ENCODE results near the gene PDCD5.
"Not testable (repeated sequence)": the region's sequence is repeated elsewhere in the genome, so short reads cannot be mapped to it uniquely, and the experiment has no call there.

Gene PDCD5

DNA sequence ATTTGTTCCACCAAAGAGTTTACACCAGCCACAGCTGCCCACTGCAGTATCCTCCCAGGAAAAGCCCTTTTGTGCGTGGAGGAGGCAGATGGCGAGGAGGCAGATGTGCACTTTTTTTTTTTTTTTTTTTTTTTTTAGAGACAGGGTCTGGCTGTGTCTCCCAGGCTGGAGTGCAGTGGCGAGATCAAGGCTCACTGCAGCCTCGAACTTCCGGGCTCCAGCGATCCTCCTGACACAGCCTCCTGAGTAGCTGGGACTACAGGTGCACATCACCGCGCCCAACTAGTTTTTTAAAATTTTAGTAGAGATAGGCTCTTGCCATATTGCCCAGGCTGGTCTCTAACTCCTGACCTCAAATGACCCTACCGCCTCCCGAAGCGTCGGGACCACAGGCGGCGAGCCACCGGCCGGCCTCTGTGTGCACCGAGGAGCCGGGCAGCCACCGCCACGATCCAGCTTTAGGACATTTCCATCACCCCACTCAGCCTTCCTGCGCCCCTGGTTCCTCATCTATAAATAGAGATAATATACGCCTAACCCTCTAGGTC is 563 bp upstream of the PDCD5 start:
- no peak for DNase-seq

DNA sequence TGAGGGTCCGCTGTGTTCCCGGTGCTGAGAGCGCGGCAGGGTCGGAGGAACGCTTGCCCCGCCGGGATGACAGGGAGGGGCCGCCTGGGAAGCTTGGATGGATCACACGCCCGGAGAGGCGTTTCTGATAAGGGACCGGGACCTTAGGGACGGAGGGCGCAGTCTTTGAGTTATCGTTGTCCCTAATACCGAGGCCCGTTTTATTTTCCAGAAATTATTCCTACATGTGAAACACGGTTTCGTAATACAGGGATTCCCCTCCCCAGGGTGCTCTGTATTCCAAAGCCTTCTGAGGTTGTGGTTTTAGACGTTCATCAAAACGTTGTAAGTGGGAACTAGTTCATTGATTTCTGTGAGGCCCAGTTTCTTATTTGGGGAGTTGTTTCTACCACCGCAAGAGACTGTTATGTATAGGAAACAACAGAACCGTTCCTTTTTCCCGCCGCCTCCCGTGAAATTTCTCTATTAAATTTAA is 752 bp downstream of the PDCD5 start:
- DNase-seq: no peak

DNA sequence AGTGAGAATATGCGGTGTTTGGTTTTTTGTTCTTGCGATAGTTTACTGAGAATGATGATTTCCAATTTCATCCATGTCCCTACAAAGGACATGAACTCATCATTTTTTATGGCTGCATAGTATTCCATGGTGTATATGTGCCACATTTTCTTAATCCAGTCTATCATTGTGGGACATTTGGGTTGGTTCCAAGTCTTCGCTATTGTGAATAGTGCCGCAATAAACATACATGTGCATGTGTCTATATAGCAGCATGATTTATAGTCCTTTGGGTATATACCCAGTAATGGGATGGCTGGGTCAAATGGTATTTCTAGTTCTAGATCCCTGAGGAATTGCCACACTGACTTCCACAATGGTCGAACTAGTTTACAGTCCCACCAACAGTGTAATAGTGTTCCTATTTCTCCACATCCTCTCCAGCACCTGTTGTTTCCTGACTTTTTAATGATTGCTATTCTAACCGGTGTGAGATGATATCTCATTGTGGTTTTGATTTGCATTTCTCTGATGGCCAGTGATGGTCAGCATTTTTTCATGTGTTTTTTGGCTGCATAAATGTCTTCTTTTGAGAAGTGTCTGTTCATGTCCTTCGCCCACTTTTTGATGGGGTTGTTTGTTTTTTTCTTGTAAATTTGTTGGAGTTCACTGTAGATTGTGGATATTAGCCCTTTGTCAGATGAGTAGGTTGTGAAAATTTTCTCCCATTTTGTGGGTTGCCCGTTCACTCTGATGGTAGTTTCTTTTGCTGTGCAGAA is 6.9 kb downstream of the PDCD5 start:
- DNase-seq: not testable (repeated sequence)

DNA sequence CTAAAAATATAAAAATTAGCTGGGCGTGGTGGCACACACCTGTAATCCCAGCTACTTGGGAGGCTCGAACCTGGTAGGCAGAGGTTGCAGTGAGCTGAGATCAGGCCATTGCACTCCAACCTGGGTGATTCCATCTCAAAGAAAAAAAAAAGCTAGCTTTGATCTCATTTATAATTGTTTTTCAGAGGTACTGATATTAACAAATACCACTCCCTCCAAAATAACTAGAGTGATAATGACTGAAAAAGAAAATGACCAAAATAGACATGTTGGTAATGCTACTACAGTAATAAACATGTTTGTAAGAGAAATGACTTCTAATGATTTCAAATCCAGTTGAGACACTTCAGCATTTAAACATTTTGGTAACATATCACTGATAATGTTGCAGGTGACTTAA is 13.0 kb downstream of the PDCD5 start:
- no peak for DNase-seq

DNA sequence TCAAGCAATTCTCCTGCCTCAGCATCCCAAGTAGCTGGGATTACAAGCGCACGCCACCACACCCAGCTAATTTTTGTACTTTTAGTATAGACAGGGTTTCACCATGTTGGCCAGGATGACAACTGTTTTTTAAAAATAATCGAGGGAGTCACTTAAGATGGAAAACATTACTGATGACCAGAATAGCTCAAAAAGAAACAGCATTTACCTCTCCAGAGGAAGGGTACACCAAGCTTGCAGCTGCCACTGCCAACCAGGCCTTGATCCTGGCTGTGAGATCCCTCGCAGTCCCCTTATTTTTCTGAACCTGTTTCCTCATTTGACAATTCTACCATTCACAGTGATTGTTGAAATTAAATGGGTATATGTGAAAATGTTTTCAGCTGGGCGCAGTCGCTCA is 14.5 kb downstream of the PDCD5 start:
- no peak for DNase-seq

DNA sequence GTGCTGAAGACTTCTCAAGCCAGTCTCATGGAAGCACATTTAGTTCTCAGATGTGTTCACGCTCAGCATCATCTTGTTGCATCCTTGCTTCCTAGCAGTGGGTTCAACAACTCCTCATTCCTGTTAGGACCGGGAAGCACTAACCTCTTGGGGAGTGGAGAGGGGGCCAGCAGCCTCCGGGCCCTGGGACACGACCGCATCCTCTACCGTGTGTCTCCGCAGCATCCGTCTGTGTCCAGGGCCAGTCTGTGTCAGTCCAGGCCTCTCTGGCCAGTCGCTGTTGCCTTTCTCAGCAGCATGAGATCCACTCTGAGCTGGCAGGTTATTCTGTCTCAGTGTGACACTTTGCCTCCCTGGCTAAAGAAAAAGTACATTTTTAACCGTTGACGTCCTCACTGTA is 17.0 kb downstream of the PDCD5 start:
- no peak for DNase-seq

DNA sequence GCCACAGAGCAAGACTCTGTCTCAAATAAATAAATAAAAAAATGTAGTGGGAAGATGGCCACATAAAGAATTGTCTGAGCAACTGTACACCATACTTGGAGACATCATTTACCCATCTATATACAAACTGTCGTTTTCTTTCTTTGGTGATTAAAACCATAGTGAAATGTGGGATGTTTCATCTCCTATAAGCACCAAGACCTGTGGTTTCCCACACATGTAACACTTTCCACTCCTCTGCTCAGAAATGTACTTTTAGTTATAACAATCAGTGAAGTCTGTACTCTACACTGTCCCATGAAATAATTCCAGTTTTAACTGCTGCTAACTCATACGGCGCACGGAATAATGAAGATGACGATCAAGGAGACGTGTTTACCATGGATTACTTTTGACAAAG is 18.3 kb downstream of the PDCD5 start:
- no peak for DNase-seq

DNA sequence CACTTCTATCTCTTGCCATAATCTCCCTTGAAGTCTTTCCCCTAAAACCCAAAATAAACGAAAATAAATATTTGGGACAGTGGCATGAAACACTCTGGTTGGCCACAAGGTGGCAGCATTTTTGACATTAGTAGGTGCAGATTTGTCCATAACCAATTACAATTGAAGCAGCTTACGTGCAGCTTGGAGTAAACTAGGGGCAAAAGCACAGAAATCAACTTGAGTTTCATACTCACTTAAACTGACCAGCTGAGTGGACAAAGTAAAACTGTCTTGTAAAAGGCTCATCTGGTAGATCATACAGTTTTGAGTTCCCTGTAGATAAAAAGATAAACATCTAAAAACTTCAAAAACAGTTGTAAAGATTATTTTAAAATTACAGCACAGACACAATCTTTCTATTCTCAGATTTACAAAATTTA is 18.8 kb downstream of the PDCD5 start:
- no peak for DNase-seq

DNA sequence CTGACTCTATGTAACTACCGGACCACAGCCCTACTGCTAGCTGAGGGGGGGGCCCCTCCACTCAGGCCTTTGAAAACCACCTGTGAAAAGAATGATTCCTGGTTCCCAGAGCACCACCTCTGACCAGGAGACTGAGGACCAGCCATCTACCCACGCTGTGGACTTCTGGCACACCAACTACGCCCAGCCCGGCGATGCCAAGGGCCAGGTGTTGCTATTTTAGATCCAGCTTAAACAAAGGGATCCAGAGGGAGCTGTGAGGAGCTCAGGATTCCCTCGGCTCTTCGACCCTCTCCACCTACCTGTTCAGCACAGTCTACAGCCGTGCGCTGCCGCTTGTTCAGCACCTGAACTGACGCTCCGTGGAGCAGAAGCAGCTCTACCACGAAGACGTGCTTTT is 23.0 kb downstream of the PDCD5 start:
- no peak for DNase-seq

DNA sequence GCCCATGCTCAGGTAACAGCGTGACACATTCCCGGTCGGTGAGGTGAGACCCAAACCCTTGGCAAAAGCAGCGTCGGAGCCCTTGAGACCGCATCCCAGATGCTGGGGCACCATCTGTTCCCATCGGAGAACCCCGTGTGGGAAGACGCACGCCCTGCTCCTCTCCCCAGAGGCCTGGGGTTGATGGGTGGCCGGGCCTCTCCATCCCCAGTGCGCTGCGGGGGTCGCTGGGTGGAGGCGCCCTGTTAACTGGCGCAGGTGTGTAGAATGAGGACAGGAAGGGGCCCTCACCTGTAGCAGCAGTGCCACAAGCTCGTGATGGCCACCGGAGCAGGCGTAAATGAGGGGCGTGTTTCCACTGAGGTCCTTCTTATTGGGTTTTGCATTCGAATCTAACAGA is 24.6 kb downstream of the PDCD5 start:
- DNase-seq: no peak

DNA sequence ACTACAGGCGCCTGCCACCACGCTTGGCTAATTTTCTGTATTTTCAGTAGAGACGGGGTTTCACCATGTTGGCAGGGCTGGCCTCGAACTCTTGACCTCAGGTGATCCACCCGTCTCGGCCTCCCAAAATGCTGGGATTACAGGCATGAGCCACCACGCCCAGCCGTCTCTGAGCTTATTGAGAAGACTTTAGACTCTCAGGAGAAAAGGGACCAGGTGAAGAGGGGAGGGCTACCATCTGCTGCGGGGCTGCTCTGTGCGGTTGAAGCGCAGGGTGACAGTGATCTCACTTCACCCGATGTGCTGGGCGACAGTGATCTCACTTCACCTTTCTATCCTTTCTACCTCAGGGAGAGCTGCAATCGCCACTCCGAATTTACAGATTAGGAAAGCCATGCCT is 25.3 kb downstream of the PDCD5 start:
- no peak for DNase-seq

DNA sequence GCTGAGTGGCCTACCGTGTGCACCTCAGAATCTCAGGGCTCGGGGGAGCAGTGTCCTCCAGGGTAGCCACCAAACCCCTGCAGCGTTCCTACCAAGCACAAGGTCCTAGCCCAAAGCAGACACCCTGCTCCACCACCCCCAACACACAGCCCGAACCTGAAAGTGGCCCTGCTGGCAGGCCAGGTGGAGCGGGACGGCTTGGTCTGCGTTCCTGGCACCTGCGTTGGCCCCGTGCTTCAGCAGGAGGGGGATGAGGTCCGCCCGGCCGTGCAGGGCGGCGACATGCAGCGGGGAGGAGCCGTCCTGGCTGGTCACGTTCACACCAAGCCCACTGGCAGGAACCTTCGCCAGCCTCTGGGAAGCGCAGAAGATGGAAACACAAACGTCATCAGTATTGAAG is 26.5 kb downstream of the PDCD5 start:
- no peak for DNase-seq

DNA sequence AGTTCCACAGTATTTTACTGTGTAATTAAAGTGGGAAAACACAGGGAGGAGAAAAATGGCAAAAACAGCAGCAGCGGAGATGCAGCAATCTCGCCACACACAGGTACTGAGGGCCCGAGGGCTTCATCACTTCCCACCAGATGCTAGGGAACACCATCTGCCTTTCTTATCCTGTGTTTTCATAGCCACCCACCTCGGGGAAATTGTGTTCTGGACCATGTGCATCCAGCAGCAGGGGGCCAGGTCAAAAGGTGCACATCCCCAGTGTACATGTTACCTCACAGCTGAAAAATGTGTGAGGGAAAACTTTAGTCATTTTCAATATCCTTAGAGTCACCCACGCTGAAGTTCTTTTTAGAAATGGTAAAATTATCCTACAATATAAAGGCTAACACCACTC is 30.2 kb downstream of the PDCD5 start:
- DNase-seq: no peak

DNA sequence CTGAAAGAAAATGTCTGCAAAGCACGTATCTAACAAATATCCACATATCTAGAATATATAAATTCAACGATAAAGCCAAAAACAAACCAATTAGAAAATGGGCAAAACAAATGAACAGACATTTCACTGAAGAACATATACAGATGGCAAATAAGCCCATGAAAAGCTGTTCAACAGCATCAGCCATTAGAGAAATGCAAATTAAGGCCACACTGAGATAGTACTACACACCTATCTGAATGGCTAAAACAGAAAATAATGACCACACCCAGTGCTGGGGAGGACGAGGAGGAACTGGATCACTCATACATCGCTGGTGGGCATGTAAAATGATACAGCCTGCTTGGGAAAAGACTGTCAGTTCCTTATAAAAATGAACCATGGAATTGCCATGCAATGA is 32.0 kb downstream of the PDCD5 start:
- no peak for DNase-seq

DNA sequence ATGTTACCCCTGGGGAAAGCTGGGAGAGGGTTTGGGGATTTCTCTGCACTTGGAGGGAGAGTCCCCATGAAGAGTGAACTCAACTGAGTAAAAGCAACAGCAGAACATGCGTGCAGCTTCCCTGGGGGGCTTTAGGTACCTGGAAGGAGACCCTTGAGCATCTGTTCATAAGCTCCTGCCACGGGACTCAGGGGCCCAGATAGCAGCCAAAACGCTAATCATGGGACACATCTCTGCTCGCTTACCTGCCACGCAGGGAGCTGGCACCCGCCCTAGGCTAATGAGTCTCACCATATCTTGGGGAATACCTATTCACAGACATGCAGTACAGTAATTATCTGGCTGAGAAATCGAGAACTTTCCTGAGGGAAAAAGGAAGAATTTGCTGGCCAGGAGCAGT is 33.9 kb downstream of the PDCD5 start:
- DNase-seq: no peak

DNA sequence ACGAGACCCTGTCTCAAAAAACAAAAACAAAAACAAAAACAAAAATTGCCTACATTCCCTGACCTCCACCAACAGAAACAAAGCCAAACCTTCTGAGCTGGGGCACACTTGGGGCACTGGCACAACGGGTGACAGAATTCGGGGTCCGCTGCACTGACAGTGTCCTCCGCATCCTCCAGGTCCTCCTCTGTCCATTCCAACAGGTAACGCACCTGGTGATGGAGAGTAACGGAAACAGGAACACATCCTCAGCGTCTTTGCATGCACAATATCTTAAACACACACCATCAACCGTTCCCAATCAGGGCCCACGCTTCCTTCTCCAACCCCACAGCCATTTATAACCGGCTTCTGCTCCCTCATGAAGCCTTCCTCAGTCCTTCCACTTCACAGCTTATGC is 34.6 kb downstream of the PDCD5 start:
- DNase-seq: no peak

DNA sequence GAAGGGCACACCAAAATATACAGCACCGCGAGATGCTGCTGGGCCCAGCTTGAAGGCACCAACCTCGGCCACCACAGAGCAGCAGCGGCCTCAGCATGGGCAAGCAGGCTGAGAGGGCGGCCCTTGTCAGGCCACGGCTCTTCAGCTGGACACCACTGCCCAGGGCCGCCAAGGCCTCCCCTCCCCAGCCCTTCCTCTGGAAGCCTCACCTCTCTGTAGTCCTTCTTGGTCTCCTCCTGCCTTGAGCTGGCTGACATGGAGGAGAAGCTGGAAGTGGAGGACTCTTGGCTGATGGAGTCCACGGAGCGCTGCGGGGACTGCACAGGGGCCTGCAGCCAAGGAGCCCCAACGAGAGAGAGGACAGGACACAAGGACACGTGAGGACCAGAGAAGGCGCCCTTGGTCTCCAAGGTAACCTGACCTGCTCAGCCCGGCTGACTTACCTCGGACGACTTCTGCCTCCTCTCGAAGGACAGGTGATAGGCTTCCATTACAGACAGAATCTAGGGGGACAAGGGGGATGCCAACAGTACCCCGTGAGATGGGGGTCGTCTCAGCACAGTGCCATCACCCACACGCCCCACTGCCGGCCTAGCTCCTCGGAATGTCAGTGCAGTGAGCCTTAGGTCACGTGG is 38.2 kb downstream of the PDCD5 start:
- DNase-seq: no peak

DNA sequence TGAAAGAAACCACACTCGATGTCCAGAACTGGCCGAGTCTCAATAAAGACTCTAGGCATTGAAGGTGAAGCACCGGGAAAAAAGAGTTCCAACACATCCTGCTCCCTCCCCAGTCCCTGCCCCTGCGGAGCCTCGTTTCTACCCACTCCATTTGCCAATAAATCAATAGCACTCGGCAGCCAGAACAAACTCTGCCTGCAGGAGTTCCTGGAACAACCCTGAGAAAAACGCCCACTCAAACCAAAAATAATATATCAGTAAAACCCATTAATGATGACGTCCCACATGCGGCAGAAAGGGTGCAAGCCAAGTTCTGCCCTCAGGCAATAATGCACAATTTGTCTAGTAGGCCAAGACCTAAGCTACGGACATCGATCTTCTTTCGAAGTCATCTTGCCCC is 41.0 kb downstream of the PDCD5 start:
- no peak for DNase-seq

DNA sequence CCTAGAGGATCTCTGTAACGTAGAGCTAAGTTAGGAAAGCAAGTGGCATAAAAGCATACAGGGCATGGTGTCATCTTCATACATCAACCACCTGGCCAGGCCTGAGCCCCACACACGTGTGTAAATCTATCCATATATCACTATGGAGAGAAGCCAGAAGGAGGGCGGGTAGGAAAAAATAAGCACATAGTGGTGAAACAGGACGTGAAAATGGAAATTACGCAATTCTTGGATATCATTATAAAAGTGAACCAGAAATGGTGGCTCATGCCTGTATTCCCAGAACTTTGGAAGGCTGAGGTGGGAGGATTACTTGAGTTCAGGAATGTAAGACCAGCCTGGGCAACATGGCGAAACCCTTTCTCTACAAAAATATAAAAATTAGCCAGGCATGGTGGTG is 43.4 kb downstream of the PDCD5 start:
- no peak for DNase-seq

DNA sequence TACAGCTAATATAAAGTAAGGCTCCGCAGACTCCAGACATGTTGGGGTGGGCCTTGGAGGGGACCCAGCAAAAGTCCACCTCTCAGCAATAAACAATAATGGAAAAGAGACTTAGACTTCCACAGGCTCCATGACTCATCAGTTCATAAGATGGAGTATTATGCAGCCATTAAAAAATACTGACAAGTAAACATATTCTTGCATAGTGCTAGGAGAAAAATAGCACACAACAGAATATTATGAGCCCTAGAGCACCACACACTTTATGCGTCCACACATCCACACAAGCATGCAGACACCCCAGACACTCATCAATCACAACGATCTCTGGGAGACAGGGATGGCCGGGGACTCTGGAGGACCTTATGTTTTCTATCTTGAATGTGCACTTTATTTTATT is 46.0 kb downstream of the PDCD5 start:
- DNase-seq: no peak

DNA sequence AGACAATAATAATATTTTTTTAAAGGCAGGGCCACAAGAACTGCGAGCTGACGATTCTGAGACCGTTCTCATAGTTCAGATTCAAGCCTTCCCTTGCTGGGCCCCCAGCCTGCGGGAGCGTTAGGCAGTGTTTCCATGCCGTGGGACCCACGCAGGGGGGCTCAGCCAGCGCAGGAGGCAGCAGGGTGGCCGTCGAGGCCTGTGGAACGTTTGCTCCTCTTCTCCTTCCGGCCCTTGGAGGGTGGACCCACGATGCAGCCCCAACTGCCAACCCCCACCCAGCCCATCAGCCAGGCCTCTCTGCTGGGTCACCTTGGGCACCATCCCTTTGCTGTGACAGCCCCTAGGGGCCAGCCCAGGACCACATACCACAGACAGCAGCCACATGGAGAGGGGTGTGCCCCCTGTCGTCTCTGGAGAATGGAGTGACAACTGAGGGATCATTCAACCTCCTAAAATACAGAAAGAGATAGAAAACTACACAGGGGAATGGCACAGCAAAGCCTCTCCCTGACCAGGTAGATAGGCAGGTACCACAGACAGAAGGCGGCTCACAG is 46.8 kb downstream of the PDCD5 start:
- DNase-seq: no peak

DNA sequence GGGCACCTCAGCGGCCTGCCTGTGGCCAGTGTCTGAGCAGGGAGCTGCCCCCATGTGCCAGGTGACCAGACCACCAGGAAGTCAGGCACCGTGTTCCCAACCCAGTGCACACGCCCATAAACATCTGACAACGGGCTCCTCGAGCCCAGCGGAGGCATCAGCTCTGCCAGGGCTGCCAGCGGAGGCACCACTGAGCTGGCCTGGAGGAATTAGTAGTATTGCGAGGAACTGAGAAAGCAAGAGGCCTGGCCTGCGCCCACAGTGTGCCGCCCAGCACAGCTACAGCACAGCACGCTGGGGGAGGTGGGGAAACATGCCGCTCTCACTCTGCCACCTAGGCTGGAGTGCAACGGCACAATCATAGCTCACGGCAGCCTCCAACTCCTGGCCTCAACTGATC is 49.3 kb downstream of the PDCD5 start:
- DNase-seq: no peak

DNA sequence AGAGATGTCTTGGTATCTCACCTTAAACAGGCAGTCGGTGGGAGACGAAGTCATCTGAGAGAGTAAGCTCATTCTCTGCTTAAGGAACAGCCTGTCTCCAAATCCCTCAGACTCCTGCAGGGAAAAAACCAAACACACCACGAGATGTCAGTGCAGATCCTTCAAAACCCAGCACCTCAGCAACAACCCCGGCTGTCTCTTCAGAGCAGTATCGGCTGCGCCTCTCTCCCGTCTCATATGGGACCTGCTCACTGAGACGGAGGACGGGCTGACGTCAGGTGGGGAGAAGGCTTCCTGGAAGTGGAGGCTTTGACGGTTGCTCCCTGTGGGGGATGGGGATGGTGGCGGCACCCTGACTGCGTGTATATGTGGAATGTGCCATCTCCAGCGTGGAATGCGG is 50.4 kb downstream of the PDCD5 start:
- DNase-seq: no peak

All from activated T-cell treated with anti-CD3 and anti-CD28 coated beads, Interleukin-2, amount 50 U/mL, for 1 hour (primary cell).